ENCODE data around the gene HAO1.

The HAO1 gene

DNA sequence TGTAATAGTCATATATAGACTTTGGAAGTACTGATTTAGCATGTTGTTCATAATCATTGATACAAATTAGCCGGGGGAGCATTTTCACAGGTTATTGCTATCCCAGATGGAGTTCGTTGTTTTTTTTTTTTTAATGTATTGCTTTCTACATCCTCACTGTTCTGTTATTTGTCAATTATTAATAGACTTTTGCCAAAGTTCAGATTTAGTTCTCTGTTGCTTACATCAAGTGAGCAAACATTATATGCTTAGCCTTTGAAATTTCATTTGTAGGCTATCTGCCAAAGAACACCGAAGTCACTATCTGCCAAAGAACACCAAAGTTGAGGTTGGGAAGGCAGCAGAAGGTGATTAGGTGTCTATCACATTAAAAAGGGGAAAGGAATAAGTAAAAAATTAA, at the start of gene HAO1:
Gene HAO1, minus strand, starts transcription at position 118 of the 400 bp plus-strand sequence. Its CDS starts 36 bp downstream, at position 82.
- TF ChIP-seq, protein P1, sequence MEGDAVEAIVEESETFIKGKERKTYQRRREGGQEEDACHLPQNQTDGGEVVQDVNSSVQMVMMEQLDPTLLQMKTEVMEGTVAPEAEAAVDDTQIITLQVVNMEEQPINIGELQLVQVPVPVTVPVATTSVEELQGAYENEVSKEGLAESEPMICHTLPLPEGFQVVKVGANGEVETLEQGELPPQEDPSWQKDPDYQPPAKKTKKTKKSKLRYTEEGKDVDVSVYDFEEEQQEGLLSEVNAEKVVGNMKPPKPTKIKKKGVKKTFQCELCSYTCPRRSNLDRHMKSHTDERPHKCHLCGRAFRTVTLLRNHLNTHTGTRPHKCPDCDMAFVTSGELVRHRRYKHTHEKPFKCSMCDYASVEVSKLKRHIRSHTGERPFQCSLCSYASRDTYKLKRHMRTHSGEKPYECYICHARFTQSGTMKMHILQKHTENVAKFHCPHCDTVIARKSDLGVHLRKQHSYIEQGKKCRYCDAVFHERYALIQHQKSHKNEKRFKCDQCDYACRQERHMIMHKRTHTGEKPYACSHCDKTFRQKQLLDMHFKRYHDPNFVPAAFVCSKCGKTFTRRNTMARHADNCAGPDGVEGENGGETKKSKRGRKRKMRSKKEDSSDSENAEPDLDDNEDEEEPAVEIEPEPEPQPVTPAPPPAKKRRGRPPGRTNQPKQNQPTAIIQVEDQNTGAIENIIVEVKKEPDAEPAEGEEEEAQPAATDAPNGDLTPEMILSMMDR (IDR thresholded peaks at IDR 0.05; ENCODE audit: extremely low read depth, missing control alignments) = no peak

DNA sequence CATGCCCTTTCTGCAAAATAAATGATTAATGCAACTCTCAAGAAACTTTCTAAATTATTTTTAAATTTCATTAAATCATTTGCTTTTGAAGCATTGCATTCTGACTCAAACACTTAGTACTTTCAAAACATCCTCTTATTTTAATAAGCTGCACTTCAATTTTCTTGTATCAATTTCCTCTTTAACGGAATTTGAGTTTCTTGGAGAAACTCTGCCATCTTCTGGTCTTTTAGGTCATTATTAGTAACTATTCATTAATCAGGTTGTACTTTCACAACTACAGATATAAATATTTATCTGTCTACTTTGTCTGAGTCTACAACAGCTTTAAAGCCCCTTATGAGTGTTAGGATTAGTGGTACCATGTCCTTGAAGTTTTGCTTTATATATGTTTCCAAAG, 49.1 kb upstream of the HAO1 start:
- no peak for DNase-seq (ENCODE audit: low spot score)
- TF ChIP-seq, protein P1 (IDR thresholded peaks at IDR 0.05; ENCODE audit: extremely low read depth, missing control alignments) = no peak

More for the DNA sequence above, at the start of gene HAO1:
- DNase-seq (ENCODE audit: low spot score) = no peak

DNA sequence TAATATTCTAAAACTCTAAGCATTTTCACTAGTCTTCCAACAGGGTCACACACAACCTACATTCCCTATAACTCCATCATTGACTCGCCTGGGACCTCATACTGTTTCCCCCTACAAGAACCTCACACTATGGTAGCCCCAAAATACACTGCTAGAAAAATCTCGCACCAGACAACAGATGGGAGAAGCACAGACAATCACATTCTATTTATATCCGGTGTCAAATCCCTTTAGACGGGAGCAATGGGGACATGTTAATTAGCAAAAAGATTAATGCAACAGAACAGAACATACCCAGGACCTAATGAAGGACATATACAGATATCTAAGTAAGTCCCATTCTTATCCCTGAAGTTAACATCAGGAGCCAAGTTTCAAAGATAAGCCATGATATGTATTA, 45.7 kb upstream of the HAO1 start:
- no peak for DNase-seq (ENCODE audit: low spot score)
- TF ChIP-seq, protein P1 (IDR thresholded peaks at IDR 0.05; ENCODE audit: extremely low read depth, missing control alignments) = no peak

- TF ChIP-seq, protein P1 (IDR thresholded peaks at IDR 0.05; ENCODE audit: extremely low read depth, missing control alignments) = no peak
- no peak for DNase-seq (ENCODE audit: low spot score)
Observed at GRCh38 chr20:7984192-7984591, 43.9 kb upstream of the HAO1 start.

DNA sequence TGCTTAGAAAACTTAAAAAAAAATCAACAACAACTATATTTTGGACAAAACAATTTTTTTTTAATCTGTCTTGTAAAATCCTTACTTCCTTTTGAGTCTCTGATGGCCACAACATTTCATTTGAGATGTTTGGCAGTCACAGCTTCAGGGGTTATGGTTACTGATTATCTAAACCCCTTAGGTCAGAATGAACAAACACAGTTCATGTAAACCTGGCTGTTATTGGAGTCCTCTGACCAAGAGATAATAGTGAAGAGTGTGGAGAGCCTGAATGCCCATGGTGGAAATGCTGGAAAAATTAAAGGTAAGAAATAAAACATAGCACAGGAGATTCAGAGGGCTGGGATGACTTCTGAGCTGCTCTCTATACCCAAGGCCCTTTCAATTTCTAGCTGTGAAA, 41.1 kb upstream of the HAO1 start:
- DNase-seq (ENCODE audit: low spot score) = no peak
- TF ChIP-seq, protein P1 (IDR thresholded peaks at IDR 0.05; ENCODE audit: extremely low read depth, missing control alignments) = no peak

- peak; percentile 32 for DNase-seq (ENCODE audit: low spot score)
- TF ChIP-seq, protein P1 (IDR thresholded peaks at IDR 0.05; ENCODE audit: extremely low read depth, missing control alignments) = peak; percentile 20
Observed at GRCh38 chr20:7980332-7981046, 40.2 kb upstream of the HAO1 start.

DNA sequence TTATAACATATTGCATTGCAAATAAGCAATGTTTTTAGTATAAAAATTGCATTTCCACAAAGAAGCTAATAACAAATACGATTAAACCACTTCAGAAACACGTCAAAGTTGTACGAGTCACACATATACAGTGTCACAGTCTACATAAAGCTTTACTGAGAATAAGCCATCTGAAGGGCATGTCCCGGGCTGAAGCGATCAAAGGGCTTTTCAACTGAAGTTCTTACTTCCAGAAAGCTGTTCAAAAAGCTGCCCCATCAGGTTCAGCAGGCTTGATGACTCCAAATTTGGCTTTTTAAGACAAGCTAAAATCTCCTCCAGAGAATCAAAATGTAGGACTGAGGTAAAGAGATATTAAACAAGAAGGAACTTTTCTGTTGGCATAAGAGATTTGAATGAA, 37.5 kb upstream of the HAO1 start:
- no peak for DNase-seq (ENCODE audit: low spot score)
- TF ChIP-seq, protein P1 (IDR thresholded peaks at IDR 0.05; ENCODE audit: extremely low read depth, missing control alignments) = no peak
